B cell (primary cell): ENCODE data around the gene HAX1.

Experiments used
- EZH2 ChIP-seq: IDR thresholded peaks from 2 replicates; pipeline ENCODE4 v1.6.1; 2012; ENCODE audit warnings: borderline replicate concordance, low read depth, mild to moderate bottlenecking, moderate library complexity, low read length; ENCODE audit not compliant: insufficient read depth, poor library complexity, severe bottlenecking
- TF ChIP-seq, protein P1 (sequence below): fragments of 200-600 bp; IDR thresholded peaks from one replicate; pipeline ENCODE4 v1.8.0; 2022; ENCODE audit warnings: antibody characterized with exemption, mild to moderate bottlenecking

DNA sequence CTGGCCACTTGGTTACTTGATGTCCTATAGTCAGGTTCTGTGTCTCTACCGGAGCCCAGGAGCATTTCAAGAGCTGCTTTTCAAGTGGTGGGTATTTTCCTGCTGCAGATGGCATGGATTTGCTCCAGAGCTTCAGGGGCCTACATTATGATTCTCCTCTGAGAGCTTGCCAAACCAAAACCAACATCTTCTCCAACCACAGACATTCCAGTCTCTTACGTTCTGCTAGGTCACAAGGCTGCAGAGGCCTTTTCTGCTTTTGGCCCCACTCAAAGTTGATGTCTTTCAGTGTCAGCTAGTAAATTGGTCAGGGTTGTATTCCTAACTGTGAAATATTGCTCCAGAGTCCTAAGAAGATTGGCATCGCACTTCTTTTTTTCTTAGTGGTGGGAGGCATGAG, 33.7 kb downstream of the HAX1 start:
- TF ChIP-seq, protein P1, sequence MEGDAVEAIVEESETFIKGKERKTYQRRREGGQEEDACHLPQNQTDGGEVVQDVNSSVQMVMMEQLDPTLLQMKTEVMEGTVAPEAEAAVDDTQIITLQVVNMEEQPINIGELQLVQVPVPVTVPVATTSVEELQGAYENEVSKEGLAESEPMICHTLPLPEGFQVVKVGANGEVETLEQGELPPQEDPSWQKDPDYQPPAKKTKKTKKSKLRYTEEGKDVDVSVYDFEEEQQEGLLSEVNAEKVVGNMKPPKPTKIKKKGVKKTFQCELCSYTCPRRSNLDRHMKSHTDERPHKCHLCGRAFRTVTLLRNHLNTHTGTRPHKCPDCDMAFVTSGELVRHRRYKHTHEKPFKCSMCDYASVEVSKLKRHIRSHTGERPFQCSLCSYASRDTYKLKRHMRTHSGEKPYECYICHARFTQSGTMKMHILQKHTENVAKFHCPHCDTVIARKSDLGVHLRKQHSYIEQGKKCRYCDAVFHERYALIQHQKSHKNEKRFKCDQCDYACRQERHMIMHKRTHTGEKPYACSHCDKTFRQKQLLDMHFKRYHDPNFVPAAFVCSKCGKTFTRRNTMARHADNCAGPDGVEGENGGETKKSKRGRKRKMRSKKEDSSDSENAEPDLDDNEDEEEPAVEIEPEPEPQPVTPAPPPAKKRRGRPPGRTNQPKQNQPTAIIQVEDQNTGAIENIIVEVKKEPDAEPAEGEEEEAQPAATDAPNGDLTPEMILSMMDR: no peak
- no peak for TF ChIP-seq EZH2
